Middle frontal gyrus (tissue), 1 donor: ENCODE results near the gene ITPKB.
"Not testable (repeated sequence)": the region's sequence is repeated elsewhere in the genome, so short reads cannot be mapped to it uniquely, and the experiment has no call there.

Experiments used
- DNase-seq: peaks from one replicate; pipeline ENCODE4 v3.0.0-alpha.2; 2015; ENCODE audit warnings: low spot score; ENCODE audit errors: extremely low spot score

Gene ITPKB

GRCh38 chr1:226627050-226627755, 111.9 kb downstream of the ITPKB start:
- no peak for DNase-seq

DNA sequence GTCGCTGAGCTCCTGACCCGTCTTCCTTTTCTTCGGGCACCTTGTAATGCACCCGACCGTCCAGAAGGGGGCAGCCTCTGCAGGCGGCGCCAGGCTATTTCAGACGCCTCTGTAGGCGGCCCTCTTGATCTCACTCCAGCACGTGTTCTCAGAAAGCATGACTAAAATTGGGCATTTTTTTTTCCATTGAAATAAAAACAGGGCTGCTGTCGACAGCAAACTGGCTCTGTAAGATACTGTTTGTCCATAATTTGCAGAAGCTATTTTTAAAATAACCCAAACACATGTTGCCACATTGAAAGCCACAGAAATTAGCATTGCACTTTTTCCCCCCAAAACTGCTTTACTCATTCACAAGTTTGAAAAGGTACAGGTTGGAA, 112.5 kb downstream of the ITPKB start:
- peak; percentile 63 for DNase-seq

- no peak for DNase-seq
Observed at GRCh38 chr1:226625832-226626576, 113.1 kb downstream of the ITPKB start.

DNA sequence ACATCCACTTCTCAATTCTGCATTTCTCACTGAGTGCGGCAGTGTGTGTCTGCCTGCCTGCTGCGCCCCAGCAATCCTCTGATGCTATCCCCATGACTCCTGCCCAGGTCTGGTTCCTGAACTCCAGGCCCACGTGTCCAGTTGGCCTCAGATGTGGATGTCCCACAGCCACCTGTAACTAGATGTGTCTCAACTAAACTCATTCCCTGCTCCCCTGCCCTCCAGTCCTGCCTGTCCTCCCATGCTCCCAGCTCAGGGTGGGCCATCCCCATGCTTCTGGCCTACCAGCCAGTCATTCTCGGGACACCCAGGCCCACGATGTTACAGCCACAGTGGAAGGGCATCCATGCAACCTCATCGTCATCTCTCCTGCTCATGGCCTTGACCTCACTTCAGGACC, 113.8 kb downstream of the ITPKB start:
- no peak for DNase-seq

DNA sequence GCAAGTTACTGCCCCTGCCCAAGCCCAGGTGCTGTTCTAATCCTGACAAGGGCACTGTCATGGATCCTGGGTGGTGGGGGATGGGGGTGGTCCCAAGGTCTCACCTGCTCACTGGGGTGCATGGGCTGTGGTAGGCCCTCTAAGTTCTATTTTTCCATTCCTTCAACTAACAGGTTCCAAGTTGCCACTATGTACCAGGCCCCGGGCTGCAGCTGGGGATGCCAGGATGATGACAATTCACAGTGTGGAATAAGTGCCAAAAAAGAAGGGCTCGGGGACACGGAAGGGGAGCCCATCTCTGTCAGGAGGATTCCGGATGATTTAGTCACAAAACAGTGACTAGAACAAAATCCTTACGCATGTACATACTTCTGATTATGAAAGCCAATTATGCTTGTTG, 114.6 kb downstream of the ITPKB start:
- DNase-seq, result no peak

- no peak for DNase-seq
Observed at GRCh38 chr1:226622012-226622411, 117.1 kb downstream of the ITPKB start.

- DNase-seq, result no peak
Observed at GRCh38 chr1:226619031-226619430, 120.1 kb downstream of the ITPKB start.

- DNase-seq, result no peak
Observed at GRCh38 chr1:226618380-226618779, 120.7 kb downstream of the ITPKB start.

DNA sequence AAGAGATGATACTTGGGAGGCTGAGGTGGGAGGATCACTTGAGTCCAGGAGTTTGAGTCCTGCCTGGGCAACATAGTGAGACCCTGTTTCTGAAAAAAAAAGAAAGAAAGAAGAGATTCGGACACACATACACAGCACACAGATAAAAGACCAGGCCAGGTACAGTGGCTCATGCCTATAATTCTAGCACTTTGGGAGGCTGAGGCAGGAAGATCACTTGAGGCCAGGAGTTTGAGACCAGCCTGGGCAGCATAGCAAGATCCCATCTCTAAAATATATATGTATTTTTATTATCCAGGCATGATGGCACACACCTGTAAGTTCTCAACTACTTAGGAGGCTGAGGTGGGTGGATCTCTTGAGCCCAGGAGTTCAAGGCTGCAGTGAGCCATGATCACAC, 121.4 kb downstream of the ITPKB start:
- not testable (repeated sequence) for DNase-seq

- no peak for DNase-seq
Observed at GRCh38 chr1:226617109-226617508, 122.0 kb downstream of the ITPKB start.

DNA sequence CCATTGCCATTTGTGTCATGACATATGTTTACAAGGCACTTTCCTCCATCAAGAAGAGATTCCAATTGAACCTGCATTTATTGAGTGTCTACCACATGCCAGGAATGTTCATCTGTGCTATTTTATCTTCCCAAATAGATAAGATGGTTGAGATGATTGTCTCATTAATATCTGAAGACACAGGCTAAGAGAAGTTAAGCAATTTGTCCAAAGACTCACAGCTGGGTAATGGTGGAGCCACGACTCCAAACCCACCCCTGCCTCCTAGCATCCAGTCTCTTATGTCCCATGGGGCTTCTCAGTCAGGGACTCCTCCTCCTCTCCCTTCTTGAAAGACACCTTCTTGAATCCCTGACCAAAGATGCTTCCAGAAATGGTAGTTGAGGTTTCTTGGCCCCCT, 122.4 kb downstream of the ITPKB start:
- no peak for DNase-seq

DNA sequence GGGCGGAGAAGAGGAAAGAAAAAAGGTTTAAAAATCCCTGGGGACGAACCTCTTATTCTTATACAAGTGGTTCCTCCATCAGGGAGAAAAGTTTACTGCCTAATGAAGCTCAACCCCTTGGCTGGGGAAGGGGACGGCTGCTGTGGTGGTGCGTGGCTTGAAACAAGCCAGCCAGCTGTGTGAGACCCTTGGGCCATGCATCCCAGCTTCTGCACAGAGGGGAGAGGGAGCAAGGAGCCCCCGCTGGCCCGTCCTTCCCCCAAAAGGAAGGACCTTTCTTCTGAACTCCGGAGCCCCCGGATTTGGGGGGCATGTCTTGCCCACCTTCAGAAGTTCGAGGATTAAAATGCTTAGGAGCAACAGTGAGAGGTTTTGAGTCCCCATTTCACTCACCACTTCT, 123.2 kb downstream of the ITPKB start:
- DNase-seq, result no peak

- DNase-seq, result not testable (repeated sequence)
Observed at GRCh38 chr1:226611980-226612379, 127.1 kb downstream of the ITPKB start.

DNA sequence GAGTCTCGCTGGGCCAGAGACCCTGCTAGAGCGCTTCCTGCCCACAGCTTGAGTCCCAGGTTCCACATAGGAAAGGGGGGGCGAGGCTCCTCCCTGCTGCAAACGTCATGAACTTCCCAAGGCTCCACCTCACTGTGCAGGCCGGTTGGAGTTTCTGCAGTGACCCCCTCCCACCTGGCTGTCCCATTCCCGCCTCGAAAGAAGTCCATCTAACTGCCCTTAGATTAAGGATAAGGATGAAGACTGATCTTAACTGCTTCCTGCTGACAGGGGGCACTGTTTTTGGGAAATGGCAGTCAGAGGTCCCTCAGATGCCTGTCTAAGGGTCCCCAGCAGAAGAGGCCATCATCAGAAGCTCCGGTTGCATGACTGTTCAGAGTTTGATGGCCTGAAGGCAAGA, 127.8 kb downstream of the ITPKB start:
- DNase-seq, result no peak

GRCh38 chr1:226610671-226611070, 128.4 kb downstream of the ITPKB start:
- DNase-seq, result no peak

GRCh38 chr1:226609836-226610455, 129.1 kb downstream of the ITPKB start:
- no peak for DNase-seq

DNA sequence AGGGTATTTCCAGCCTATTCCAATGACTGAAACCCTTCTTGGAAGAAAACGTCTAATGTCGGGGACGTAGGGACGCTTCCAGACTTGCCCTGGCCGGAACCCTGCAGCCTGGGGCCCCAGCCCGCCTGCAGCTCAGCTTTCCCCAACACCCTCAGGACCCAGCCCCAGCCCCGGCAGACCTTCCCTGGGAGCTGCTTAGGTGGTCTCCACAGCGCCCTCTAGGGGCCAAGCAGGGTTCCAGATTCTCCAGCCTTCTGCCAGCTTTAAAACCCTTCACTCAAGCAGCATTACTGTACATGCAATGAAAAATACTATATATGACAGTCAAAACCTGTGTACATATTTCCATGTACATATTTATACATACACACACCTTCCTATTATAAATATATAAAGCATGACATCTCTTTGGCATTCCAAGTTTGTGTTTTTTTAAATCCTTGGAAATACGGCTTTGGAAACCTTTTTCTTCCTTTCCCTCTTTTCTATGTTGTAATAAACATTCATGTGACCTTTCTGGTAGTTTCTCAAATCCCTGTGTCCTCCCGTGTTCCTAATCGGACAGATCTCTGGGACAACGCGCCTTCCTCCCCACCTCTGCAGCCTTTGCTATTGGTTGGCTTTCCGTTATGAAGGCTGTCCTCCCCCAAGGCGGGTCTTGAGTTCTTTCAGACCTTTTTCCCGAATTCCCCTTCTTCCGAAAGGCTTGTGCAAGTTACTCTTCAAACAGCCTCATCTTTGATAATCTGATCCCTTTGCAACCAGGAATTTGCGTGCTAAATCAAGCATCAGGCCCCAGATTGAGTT, 130.2 kb downstream of the ITPKB start:
- no peak for DNase-seq

DNA sequence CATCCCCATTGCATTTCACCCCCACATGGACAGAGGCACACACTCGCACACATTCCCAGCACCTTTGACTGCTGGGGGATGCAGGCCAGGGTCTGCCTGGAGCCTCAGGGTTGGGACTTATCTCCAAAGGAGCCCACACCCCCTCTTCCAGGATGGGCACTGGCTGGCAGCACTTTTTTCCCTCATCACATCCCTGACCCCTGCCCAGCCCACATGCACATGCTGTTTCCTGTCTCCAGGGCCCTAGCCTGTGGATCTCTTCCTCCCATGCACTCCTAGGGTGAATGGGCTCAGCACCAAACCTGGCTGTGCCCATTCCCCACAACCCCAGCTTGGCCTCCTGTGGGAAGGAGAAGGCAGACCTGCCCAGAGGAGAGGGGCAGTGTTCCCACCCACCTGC, 131.3 kb downstream of the ITPKB start:
- no peak for DNase-seq

GRCh38 chr1:226607268-226607660, 131.8 kb downstream of the ITPKB start:
- DNase-seq, result no peak

DNA sequence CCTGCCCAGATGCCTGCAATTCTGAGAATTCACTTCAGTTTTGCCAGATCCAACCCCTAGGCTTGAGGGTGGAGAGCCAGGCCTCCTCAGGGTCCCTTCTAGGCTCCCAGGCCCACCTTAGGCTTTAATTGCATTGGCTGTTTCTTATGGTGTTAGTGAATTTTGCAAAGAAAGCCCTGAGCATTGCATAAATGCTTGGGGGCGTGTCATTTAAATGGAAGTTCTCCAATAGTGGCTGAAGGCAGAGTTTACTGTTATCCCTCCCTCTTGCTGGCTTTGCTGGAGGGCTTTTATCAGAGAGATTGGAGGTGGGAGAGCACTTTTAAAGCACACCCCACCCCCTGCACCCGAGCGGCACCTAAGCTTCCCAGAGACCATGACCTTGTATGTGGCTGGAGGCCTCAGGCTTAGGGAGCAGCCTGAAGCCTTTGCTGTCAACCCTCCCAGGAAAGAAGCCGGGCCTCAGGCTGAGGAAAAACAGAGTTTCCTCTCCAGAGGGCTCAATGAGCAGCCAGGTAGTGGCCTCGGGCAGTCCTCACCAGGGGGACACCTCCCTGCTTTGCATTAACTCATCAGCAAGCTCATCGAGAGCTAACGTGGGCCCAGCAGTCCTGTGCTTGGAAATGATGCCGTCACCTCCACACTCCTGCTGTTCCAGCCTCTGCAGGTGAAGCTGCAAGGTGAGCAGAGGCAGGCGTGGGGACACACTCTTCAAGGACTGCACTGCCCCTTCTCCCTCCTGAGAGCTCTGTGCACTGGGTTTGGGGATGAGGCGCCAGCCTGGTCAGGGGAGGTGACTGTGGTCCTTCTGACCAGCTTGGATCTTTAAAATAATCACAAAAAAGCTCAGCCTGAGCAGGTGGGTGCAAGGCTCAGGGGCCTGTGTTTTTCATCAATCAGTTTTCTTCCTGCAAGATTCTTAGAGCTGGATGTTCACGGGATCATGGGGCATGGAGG, 132.5 kb downstream of the ITPKB start:
- DNase-seq, result no peak
